ENCODE results near the gene CDK1.

GRCh38 chr10:60820093-60820754 is 41.9 kb downstream of the CDK1 start:
- TF ChIP-seq CTCF (IDR thresholded peaks at IDR 0.05; ENCODE audit: poor library complexity) (peak; percentile 35), EZH2phosphoT487 (IDR thresholded peaks at IDR 0.05; ENCODE audit: low read depth, severe bottlenecking, unreplicated experiment) (no peak)
